Activated CD8-positive, alpha-beta T cell treated with anti-CD3 and anti-CD28 coated beads for 36 hours (primary cell): ENCODE results near the gene NFE2L1. TPM values are rescaled to one million over a fixed set of nuclear protein-coding genes. Genes with fewer than 3 reads are reported as not detected.

ENCODE experiments used
- ATAC-seq: fragments of 200-7000 bp; cut with Tn5 transposase; one replicate; pipeline ENCODE4 v1.10.0; 2021; ENCODE audit warnings: mild to moderate bottlenecking, moderate library complexity
- CTCF ChIA-PET: fragments of 350-600 bp; sonication (Branson Sonifier 250); formaldehyde crosslinking; loops from one replicate; lab custom pipeline; 2021; ENCODE audit warnings: antibody characterized with exemption; lab: Charles Lee
- POLR2A ChIA-PET: fragments of 350-600 bp; sonication (Branson Sonifier 250); formaldehyde crosslinking; loops from one replicate; lab custom pipeline; 2021; ENCODE audit warnings: antibody characterized with exemption; lab: Charles Lee
- DNase-seq: peaks from one replicate; pipeline ENCODE4 v3.0.0-alpha.2; 2020
- H3K27ac Mint-ChIP-seq: one replicate; pipeline ENCODE4 v1.8.0; 2021; ENCODE audit warnings: mild to moderate bottlenecking, mixed read lengths
- H3K27me3 Mint-ChIP-seq: one replicate; pipeline ENCODE4 v1.8.0; 2021; ENCODE audit warnings: mixed read lengths
- H3K36me3 Mint-ChIP-seq: one replicate; pipeline ENCODE4 v1.8.0; 2021; ENCODE audit warnings: low read depth, mixed read lengths
- H3K4me1 Mint-ChIP-seq: one replicate; pipeline ENCODE4 v1.8.0; 2021; ENCODE audit warnings: low read depth, mixed read lengths
- H3K4me3 Mint-ChIP-seq: one replicate; pipeline ENCODE4 v1.8.0; 2021; ENCODE audit warnings: mild to moderate bottlenecking, moderate library complexity, mixed read lengths
- H3K9me3 Mint-ChIP-seq: one replicate; pipeline ENCODE4 v1.8.0; 2021; ENCODE audit warnings: mixed read lengths
- CTCF ChIP-seq: fragments of 200-600 bp; IDR thresholded peaks from one replicate; pipeline ENCODE4 v1.8.0; 2022; ENCODE audit warnings: antibody characterized with exemption, mild to moderate bottlenecking
- intact Hi-C: fragments of 100-400 bp; cut with micrococcal nuclease; formaldehyde crosslinking; loops from one replicate; pipeline ENCODE4 v1.10.0; 2022
- total RNA-seq, 2 experiments: library from RNA; stranded (reverse); gene quantifications; one replicate each; pipeline ENCODE4 v1.2.3, GENCODE V29; 2021

NFE2L1 gene
- total RNA-seq, 2 experiments from 2014 or later = 88.3 to 90.3 TPM

- CTCF ChIA-PET = interaction anchor here (1.3 to 1.5 kb wide), 3 partner anchors 13 to 58 kb away, joined by 3 to 6 read pairs (median 3); no protein-coding TSS in a partner anchor
- Mint-ChIP-seq H3K27ac (no peak overlapping the region), H3K4me1 (peaks cover 11% of the 10 kb centered on the region), H3K36me3 (no peaks in the 10 kb centered on the region), H3K27me3 (peaks cover 31% of the 10 kb centered on the region), H3K4me3 (no peak overlapping the region), H3K9me3 (no peaks in the 10 kb centered on the region)
- intact Hi-C loops = no loop called here
- TF ChIP-seq CTCF = no peak
- DNase-seq (no peak), ATAC-seq (no peak)
- POLR2A ChIA-PET = no interaction called here
Observed at GRCh38 chr17:48006936-48007709, 41.0 kb upstream of the NFE2L1 start.

- H3K27me3 Mint-ChIP-seq = peaks cover 49% of the 10 kb centered on the region
Observed at GRCh38 chr17:48010193-48010592, 38.0 kb upstream of the NFE2L1 start.

GRCh38 chr17:48011405-48012150 lies 36.6 kb upstream of the NFE2L1 start:
- H3K4me1 Mint-ChIP-seq = peaks cover 12% of the 10 kb centered on the region
- intact Hi-C loops = loop anchor here (10.0 kb wide), 1 partner anchor 67 kb away; the partner anchor contains the start of gene PNPO
- peak overlapping the region; percentile 55 for H3K4me3 Mint-ChIP-seq
- no peaks in the 10 kb centered on the region for H3K36me3 Mint-ChIP-seq
- peak; percentile 62 for TF ChIP-seq CTCF
- H3K27ac Mint-ChIP-seq = no peak overlapping the region
- H3K27me3 Mint-ChIP-seq = peaks cover 48% of the 10 kb centered on the region
- ATAC-seq = peak; percentile 88
- no peaks in the 10 kb centered on the region for H3K9me3 Mint-ChIP-seq
- peak; percentile 68 for DNase-seq
- POLR2A ChIA-PET = interaction anchor here (0.6 to 1.0 kb wide), 4 partner anchors 35 to 587 kb away, joined by 3 to 4 read pairs (median 3); no protein-coding TSS in a partner anchor
- CTCF ChIA-PET = interaction anchor here (0.6 to 3.2 kb wide), 19 partner anchors 9 to 771 kb away, joined by 3 to 19 read pairs (median 4); partner anchors contain the start of gene CDK5RAP3

More at GRCh38 chr17:48010193-48010592, 38.0 kb upstream of the NFE2L1 start:
- H3K36me3 Mint-ChIP-seq = no peaks in the 10 kb centered on the region
- H3K4me3 Mint-ChIP-seq = no peak overlapping the region
- DNase-seq = no peak
- no peak for TF ChIP-seq CTCF
- H3K27ac Mint-ChIP-seq = no peak overlapping the region
- intact Hi-C loops = loop anchor here (10.0 kb wide), 1 partner anchor 65 kb away; the partner anchor contains the start of gene PNPO
- ATAC-seq = no peak
- H3K4me1 Mint-ChIP-seq = peaks cover 12% of the 10 kb centered on the region
- ChIA-PET POLR2A (no interaction called here), CTCF (interaction anchor here (1.1 to 3.2 kb wide), 6 partner anchors 8 to 61 kb away, joined by 3 to 19 read pairs (median 12); partner anchors contain the start of gene CDK5RAP3)
- no peaks in the 10 kb centered on the region for H3K9me3 Mint-ChIP-seq

- no peak overlapping the region for H3K27ac Mint-ChIP-seq
- peak overlapping the region; percentile 55 for H3K4me3 Mint-ChIP-seq
- no peaks in the 10 kb centered on the region for H3K9me3 Mint-ChIP-seq
- CTCF ChIA-PET = interaction anchor here (0.8 to 3.2 kb wide), 14 partner anchors 8 to 624 kb away, joined by 3 to 19 read pairs (median 4); partner anchors contain the start of gene CDK5RAP3
- H3K36me3 Mint-ChIP-seq = no peaks in the 10 kb centered on the region
- H3K4me1 Mint-ChIP-seq = peaks cover 12% of the 10 kb centered on the region
- H3K27me3 Mint-ChIP-seq = peaks cover 45% of the 10 kb centered on the region
- peak; percentile 70 for DNase-seq
- POLR2A ChIA-PET = interaction anchor here (0.8 to 1.0 kb wide), 2 partner anchors 36 to 58 kb away, joined by 3 read pairs; no protein-coding TSS in a partner anchor
- ATAC-seq = peak; percentile 80
- intact Hi-C loops = loop anchor here (10.0 kb wide), 1 partner anchor 67 kb away; the partner anchor contains the start of gene PNPO
- TF ChIP-seq CTCF = no peak
Observed at GRCh38 chr17:48012151-48012520, 36.0 kb upstream of the NFE2L1 start.
